Left renal cortex interstitium (tissue), 4 donors: ENCODE data around the gene LRRK1. TPM values are rescaled to one million over a fixed set of nuclear protein-coding genes. Genes with fewer than 3 reads are reported as not detected.

Source experiments
- DNase-seq, 4 donors: peaks; one replicate each; pipeline ENCODE4 v3.0.0-alpha.2; 2013; ENCODE audit warnings: low read depth in 4 of 4, low spot score in 2 of 4, missing footprints in 1 of 4
- polyA plus RNA-seq, 4 donors: library from polyadenylated mRNA; unstranded; fragments of 120-200 nt; gene quantifications; one replicate each; pipeline ENCODE4 v1.2.1, GENCODE V29; 2013; ENCODE audit not compliant: insufficient read length in 4 of 4

The LRRK1 gene
- polyA plus RNA-seq, 4 donors: 2.9 to 6.2 (median 3.8) TPM

GRCh38 chr15:101018450-101018849 is 99.3 kb downstream of the LRRK1 start:
- no peak for DNase-seq

GRCh38 chr15:101019366-101019896 is 100.3 kb downstream of the LRRK1 start:
- DNase-seq: no peak

DNA sequence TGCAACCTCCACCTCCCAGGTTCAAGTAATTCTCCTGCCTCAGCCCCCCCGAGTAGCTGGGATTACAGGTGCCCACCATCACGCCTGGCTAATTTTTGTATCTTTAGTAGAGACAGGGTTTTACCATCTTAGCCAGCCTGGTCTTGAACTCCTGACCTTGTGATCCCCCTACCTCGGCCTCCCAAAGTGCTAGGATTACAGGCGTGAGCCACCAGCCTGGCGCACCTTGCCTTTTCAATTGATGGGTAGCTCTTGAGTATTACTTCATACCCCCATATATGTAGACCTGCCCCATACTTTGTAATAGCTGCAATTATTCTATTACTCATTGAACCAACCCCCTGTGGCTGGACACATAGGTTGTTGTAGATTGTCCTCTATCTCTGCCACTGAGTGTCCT is 101.3 kb downstream of the LRRK1 start:
- no peak for DNase-seq

GRCh38 chr15:101020945-101021344 is 101.8 kb downstream of the LRRK1 start:
- no peak for DNase-seq

GRCh38 chr15:101022306-101022705 is 103.1 kb downstream of the LRRK1 start:
- DNase-seq: no peak

DNA sequence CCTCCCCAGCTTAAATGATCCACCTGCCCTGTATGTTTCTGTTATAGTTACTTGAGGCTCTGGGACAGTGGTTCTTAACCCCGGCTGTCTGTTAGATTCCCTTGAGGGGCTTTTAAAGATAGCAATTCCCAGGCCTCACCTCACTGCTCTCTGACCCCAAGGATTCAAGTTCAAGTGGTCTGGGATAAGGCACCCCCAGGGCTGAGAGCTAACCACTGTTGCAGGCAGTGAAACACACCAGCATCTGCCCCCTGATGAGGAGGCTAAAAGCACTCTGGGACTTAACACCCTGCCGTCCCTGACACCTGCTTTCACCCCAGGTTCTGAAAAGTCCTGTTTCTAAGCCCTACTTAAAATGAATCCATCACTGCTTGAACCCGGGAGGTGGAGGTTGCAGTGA is 103.7 kb downstream of the LRRK1 start:
- no peak for DNase-seq

GRCh38 chr15:101023501-101024072 is 104.4 kb downstream of the LRRK1 start:
- DNase-seq: no peak

DNA sequence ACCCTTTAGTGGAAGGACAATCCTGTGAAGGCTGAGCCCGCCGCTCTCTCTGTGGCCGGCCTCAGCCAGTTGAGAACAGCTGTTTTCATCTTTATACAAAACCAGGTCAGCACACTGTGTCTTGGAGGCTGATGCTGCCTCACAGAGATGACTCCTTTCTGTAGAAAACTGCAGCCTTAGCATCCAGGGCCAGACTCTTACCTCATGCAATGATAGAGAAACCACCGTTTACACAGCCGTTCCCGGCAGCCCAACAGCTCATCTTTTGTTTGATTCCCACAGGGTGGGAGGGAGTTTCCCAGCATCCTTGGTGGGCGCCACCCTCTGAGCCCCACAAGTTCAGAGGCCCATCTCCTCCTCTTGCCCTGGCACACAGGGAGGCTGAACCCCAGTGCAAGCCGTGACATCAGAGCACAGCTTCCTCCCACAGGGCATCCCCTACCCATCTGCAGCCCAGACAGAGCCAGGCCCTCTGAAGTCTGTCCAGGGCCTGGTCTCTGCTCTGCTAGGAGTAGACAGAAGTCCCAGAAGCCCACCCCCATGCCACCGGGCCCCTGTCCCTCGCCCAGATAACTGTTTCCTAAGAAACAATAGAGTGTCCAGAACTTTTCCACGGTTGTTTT is 105.0 kb downstream of the LRRK1 start:
- DNase-seq: no peak

DNA sequence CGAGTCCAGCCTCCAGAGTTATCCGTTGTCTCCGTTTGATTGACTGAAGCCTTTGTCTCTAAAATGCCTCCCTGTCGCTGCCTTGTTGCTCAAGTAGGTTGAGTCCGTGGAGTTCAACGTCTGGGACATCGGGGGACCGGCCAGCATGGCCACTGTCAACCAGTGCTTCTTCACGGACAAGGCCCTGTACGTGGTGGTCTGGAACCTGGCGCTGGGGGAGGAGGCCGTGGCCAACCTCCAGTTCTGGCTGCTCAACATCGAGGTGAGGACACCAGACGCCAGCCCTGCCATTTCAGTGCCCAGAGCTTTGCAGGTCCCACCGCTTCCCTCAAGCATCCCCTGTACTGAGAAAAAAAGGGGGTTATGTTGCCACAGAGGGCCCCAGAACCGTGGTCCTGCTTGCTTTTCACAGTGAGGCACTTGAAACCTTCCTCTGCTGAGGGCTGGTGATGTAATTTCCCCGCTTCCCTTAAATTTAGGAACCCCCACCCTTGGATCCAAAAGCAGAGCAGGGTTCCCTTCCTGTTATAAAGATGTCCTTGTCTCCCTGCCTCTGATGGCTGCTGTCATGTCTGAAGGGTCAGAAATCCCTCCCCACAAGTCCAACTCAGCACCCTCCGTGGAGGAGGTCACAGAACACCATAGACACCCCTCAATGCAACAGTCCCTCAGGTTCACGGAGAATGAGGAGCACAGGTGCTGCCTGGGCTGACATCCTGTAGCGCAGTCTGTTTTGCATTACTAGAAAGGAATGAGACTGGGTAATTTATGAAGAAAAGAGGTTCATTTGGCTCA is 105.7 kb downstream of the LRRK1 start:
- DNase-seq: no peak

DNA sequence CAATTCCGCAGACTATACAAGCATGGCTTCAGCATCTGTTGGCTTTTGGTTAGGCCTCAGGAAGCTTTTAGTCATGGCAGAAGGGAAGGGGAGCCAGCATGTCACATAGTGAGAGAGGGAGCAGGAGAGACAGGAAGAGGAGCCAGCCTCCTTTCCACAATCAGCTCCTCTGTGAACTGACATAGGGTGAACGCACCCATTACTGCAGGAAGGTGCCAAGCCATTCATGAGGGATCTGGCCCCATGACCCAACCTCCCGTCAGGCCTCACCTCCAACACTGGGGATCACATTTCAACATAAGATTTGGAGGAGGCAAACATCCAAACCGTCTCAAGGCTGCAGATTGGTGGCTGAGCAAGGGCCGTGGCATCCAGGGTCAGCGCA is 106.3 kb downstream of the LRRK1 start:
- DNase-seq: no peak

GRCh38 chr15:101025896-101026631 is 106.9 kb downstream of the LRRK1 start:
- no peak for DNase-seq

DNA sequence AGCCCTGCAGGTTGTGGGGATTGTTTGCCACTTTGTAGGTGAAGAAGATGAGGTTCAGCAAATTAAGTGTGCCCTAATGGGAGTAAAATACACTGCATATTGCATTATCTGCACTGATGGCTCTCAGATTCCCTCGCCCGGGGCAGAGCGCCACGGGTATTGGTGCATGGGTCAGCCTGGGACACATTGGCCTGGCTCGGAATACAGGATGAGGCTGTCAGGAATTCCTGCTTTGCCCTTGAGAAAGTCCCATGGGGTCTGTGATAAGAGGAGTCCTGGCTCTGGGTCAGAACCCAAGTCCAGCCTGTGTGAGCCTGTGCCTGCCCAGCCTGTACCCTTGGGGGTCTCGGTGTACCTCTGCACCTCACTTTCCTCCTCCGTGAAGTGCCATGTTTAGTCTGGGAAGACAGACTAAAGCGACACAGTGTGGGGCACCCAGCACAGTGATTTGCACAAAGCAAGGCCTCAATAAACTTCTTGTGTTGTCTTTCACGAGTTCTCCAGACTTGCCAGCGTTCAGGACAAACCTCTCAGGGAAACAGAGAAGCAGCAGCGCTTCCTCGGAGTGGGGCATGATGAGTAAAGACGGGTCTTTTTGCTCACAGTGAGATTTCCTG is 107.6 kb downstream of the LRRK1 start:
- DNase-seq: no peak

DNA sequence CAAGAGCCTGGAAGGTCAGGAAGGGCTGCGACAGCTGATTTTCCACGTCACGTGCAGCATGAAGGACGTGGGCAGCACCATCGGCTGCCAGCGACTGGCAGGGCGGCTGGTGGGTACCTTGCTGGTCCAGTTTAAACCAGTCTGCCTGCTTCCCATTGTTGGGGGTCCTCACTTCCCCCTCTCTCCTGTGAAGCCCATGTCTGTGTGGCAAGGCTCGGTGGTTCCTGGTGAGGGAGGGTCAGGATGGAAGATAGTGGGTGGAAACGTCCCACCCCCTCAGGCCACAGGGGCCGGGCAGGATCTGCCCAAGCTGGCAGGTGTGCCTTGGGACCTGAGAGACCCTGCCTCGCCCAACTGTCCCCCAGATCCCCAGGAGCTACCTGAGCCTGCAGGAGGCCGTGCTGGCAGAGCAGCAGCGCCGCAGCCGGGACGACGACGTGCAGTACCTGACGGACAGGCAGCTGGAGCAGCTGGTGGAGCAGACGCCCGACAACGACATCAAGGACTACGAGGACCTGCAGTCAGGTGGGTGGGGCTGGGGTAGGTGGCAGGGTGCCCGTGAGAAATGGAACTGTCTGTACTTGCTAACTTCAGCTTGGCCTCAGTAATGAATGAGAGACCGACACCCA is 108.2 kb downstream of the LRRK1 start:
- DNase-seq: no peak

- DNase-seq: no peak
Observed at GRCh38 chr15:101027920-101028319, 108.8 kb downstream of the LRRK1 start.

GRCh38 chr15:101028321-101028720 is 109.2 kb downstream of the LRRK1 start:
- DNase-seq: no peak

DNA sequence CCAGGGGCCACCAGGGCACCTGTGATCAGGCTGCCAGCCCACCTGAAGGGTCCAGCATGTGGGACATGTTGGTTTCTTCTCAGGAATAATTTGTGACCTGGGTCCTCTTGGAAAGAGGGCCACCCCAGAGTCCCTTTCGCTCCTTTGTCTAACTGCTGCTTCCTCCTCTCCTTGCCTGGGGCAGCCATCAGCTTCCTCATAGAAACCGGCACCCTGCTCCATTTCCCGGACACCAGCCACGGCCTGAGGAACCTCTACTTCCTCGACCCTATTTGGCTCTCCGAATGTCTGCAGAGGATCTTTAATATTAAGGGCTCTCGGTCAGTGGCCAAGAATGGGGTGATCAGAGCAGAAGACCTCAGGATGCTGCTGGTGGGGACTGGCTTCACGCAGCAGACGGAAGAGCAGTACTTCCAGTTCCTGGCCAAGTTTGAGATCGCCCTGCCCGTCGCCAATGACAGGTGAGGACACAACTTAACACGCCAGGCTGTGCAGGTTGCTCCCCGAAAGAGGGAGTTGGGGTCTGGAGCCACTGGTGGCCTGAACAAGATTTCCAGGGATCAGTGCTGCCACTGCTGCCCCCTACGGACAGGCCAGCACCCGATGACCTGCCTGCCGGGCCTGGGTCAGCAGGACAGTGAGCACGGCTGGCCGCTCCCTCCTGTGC is 109.7 kb downstream of the LRRK1 start:
- no peak for DNase-seq

DNA sequence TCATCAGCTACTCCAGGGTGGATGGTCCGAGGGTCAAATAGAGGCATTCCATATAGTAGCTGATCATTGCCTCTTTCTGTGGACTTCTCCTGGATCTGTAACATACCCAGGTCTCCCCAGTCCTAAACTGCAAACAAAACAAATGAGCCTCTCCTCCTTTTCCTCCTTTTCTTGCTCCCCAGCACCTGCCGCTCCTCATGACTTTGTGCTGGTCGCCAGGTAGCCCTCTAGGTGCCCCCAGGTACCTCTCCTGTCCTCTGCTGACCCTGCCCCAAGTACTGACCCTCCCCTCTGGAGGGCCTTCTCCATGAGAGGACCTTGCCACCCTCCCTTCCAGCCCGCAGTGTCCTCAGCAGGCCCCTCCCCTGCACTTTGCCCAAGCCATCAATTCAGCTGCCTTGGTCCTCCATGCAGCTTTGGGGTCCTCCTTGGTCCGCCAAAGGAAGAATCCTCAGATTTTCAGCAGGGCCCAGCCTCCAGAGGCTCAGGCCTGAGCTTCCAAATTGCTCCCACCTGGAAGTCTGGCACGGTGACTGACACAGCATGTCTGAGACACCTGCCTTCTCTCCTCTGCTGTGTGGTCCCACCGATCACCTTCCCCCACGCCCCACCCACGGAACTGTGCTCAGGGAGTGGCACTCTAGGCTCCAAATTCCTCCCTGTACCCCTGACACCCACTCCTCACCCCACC is 111.0 kb downstream of the LRRK1 start:
- DNase-seq: no peak

DNA sequence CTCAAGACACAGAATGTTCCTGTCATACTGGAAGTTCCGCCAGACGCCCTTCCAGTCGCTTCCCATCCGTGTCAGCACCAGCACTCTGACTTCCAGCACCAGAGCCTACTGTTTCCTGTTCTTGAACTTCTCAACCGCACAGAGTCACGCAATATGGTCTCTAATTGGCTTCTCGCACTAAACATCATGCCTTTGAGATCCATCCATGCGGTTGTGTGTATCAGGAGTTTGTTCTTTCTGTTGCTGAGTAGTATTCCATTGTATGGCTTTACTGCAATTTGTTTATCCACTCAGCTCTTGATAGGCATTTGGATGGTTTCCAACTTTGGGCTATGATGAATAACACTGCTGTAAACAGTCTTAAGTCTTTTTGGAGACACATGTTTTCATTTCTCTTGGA is 112.1 kb downstream of the LRRK1 start:
- no peak for DNase-seq

DNA sequence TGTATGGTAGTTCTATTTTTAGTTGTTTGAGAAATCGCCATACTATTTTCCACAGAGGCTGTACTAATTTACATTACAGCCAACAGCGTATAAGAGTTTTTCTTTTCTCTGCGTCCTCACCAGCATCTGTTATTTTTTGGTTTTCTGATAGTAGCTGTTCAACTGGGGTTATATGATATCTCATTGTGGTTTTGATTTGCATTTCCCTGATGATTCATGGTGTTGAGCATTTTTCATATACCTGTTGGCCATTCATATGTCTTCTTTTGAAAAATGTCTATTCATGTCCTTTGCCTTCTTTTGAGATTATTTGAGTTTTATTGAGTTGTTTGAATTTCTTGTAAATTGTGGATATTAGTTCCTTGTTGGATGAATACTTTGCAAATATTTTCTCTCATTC is 114.6 kb downstream of the LRRK1 start:
- DNase-seq: no peak
